Measurements from ENCODE around the gene MUC3A. TPM values are rescaled to one million over a fixed set of nuclear protein-coding genes. Genes with fewer than 3 reads are reported as not detected.

MUC3A gene
- total and polyA plus RNA-seq, 2 experiments from 2014 or later, result 16.3 to 44.4 TPM

GRCh38 chr7:100942045-100942774, 7.1 kb upstream of the MUC3A start:
- DNase-seq (ENCODE audit: low spot score) (no peak), ATAC-seq (no peak)
- Mint-ChIP-seq H3K9me3 (peaks cover 30% of the 10 kb centered on the region), H3K36me3 (ENCODE audit: low read depth) (peaks cover 18% of the 10 kb centered on the region), H3K4me1 (peaks cover 20% of the 10 kb centered on the region), H3K27me3 (ENCODE audit: insufficient read depth, low read depth, poor library complexity) (peaks cover 10% of the 10 kb centered on the region), H3K4me3 (no peak overlapping the region), H3K27ac (no peak overlapping the region)
- H2AFZ ChIP-seq, result no peak overlapping the region
- H3K79me2 ChIP-seq (replicated peaks; ENCODE audit: insufficient read depth), result no peaks in the 10 kb centered on the region
- no peaks in the 10 kb centered on the region for H3K9me2 ChIP-seq (ENCODE audit: insufficient read depth)
- H4K20me1 ChIP-seq (replicated peaks; ENCODE audit: insufficient read depth), result no peaks in the 10 kb centered on the region
- H3F3A ChIP-seq (replicated peaks; ENCODE audit: low read depth), result no peaks in the 10 kb centered on the region
- no peaks in the 10 kb centered on the region for H3K27me3 ChIP-seq (ENCODE audit: insufficient read depth)
- TF ChIP-seq NANOG (IDR thresholded peaks at IDR 0.05; ENCODE audit: borderline replicate concordance) (no peak), STAT1 (IDR thresholded peaks at IDR 0.05; ENCODE audit: unreplicated experiment) (no peak), EZH2phosphoT487 (IDR thresholded peaks at IDR 0.05; ENCODE audit: unreplicated experiment) (no peak), EZH2 (IDR thresholded peaks at IDR 0.05; ENCODE audit: low read depth, unreplicated experiment) (no peak), ZNF331 (CRISPR knock-in tag; IDR thresholded peaks at IDR 0.05; ENCODE audit: low read depth) (no peak)
- H3K36me3 ChIP-seq (ENCODE audit: insufficient read depth), result no peaks in the 10 kb centered on the region
- H3K4me3 ChIP-seq, result no peak overlapping the region
- peaks cover 16% of the 10 kb centered on the region for H3K4me1 ChIP-seq (ENCODE audit: insufficient read depth)
- no peak overlapping the region for H3K4me2 ChIP-seq
- H3K27ac ChIP-seq (ENCODE audit: low read depth), result no peak overlapping the region

GRCh38 chr7:100943693-100944092, 5.6 kb upstream of the MUC3A start:
- H3K9me2 ChIP-seq (ENCODE audit: insufficient read depth), result no peaks in the 10 kb centered on the region
- no peaks in the 10 kb centered on the region for H3K36me3 ChIP-seq (ENCODE audit: insufficient read depth)
- no peaks in the 10 kb centered on the region for H4K20me1 ChIP-seq (replicated peaks; ENCODE audit: insufficient read depth)
- H3K4me1 Mint-ChIP-seq, result peaks cover 20% of the 10 kb centered on the region
- H3K27me3 Mint-ChIP-seq (ENCODE audit: insufficient read depth, low read depth, poor library complexity), result peaks cover 9% of the 10 kb centered on the region
- 0 out of 2 replicates have a peak overlapping the region, but pooled peaks have one; percentile 70 for H3K27ac Mint-ChIP-seq
- peak; percentile 76 for ATAC-seq
- H3K36me3 Mint-ChIP-seq (ENCODE audit: low read depth), result peaks cover 18% of the 10 kb centered on the region
- no peak for DNase-seq (ENCODE audit: low spot score)
- H3F3A ChIP-seq (replicated peaks; ENCODE audit: low read depth), result no peaks in the 10 kb centered on the region
- no peaks in the 10 kb centered on the region for H3K27me3 ChIP-seq (ENCODE audit: insufficient read depth)
- H3K4me1 ChIP-seq (ENCODE audit: insufficient read depth), result peaks cover 16% of the 10 kb centered on the region
- H3K4me3 Mint-ChIP-seq, result no peak overlapping the region
- H3K9me3 Mint-ChIP-seq, result peaks cover 28% of the 10 kb centered on the region
- H3K27ac ChIP-seq (ENCODE audit: low read depth), result peak overlapping the region; percentile 32; the same call in 1 of the 2 replicates
- no peak overlapping the region for H2AFZ ChIP-seq
- H3K79me2 ChIP-seq (replicated peaks; ENCODE audit: insufficient read depth), result no peaks in the 10 kb centered on the region
- H3K4me2 ChIP-seq, result no peak overlapping the region
- no peak for TF ChIP-seq STAT1 (IDR thresholded peaks at IDR 0.05; ENCODE audit: unreplicated experiment)
- TF ChIP-seq ZNF114 (CRISPR knock-in tag; IDR thresholded peaks at IDR 0.05), result no peak
- TF ChIP-seq NANOG (IDR thresholded peaks at IDR 0.05; ENCODE audit: borderline replicate concordance), result 0 out of 2 replicates have a peak, but pooled peaks have one; percentile 6
- no peak overlapping the region for H3K4me3 ChIP-seq

GRCh38 chr7:100944138-100944537, 5.2 kb upstream of the MUC3A start:
- peaks cover 25% of the 10 kb centered on the region for H3K9me3 Mint-ChIP-seq
- no peaks in the 10 kb centered on the region for H3K36me3 ChIP-seq (ENCODE audit: insufficient read depth)
- no peaks in the 10 kb centered on the region for H3K9me2 ChIP-seq (ENCODE audit: insufficient read depth)
- H3F3A ChIP-seq (replicated peaks; ENCODE audit: low read depth), result 0 out of 2 replicates have a peak, but pooled peaks cover 4% of the 10 kb centered on the region
- H3K27ac ChIP-seq (ENCODE audit: low read depth), result peak overlapping the region; percentile 32; the same call in 1 of the 2 replicates
- 0 out of 2 replicates have a peak overlapping the region, but pooled peaks have one; percentile 70 for H3K27ac Mint-ChIP-seq
- H3K79me2 ChIP-seq (replicated peaks; ENCODE audit: insufficient read depth), result no peaks in the 10 kb centered on the region
- H2AFZ ChIP-seq, result no peak overlapping the region
- no peak for ATAC-seq
- DNase-seq (ENCODE audit: low spot score), result no peak
- H3K4me1 Mint-ChIP-seq, result peaks cover 23% of the 10 kb centered on the region
- H3K4me1 ChIP-seq (ENCODE audit: insufficient read depth), result peaks cover 20% of the 10 kb centered on the region
- no peak overlapping the region for H3K4me3 ChIP-seq
- H3K27me3 ChIP-seq (ENCODE audit: insufficient read depth), result no peaks in the 10 kb centered on the region
- peaks cover 12% of the 10 kb centered on the region for H3K27me3 Mint-ChIP-seq (ENCODE audit: insufficient read depth, low read depth, poor library complexity)
- H4K20me1 ChIP-seq (replicated peaks; ENCODE audit: insufficient read depth), result no peaks in the 10 kb centered on the region
- H3K4me3 Mint-ChIP-seq, result no peak overlapping the region
- peaks cover 16% of the 10 kb centered on the region for H3K36me3 Mint-ChIP-seq (ENCODE audit: low read depth)
- no peak overlapping the region for H3K4me2 ChIP-seq
- no peak for TF ChIP-seq POLR2AphosphoS5 (IDR thresholded peaks at IDR 0.05; ENCODE audit: low read depth)
- no peak for TF ChIP-seq REST (IDR thresholded peaks at IDR 0.05; ENCODE audit: unreplicated experiment)
- TF ChIP-seq CREB1 (CRISPR knock-in tag; IDR thresholded peaks at IDR 0.05; ENCODE audit: low read depth), result no peak
- no peak for TF ChIP-seq ETS1 (IDR thresholded peaks at IDR 0.05)
- TF ChIP-seq ZNF114 (CRISPR knock-in tag; IDR thresholded peaks at IDR 0.05), result no peak
- TF ChIP-seq JUNB (IDR thresholded peaks at IDR 0.05; ENCODE audit: unreplicated experiment), result no peak
- TF ChIP-seq EZH2phosphoT487 (IDR thresholded peaks at IDR 0.05; ENCODE audit: unreplicated experiment), result no peak
- TF ChIP-seq CTCF (conservative IDR thresholded peaks at IDR 0.05; ENCODE audit: low read depth in 2 of 2), result no peak
